MCF 10A (cell line): Measurements from ENCODE around the gene XKR7. TPM values are rescaled to one million over a fixed set of nuclear protein-coding genes. Genes with fewer than 3 reads are reported as not detected.
"Not testable (repeated sequence)": the region's sequence is repeated elsewhere in the genome, so short reads cannot be mapped to it uniquely, and the experiment has no call there.

ENCODE experiments used
- BruUV-seq: library from RNA; stranded (reverse); fragments of 400-500 nt; replicated peaks from 2 replicates; lab custom pipeline; 2021; lab: Mats Ljungman, UMichigan
- CTCF ChIA-PET: fragments of 300-600 bp; sonication (Branson Sonifier 250); formaldehyde crosslinking; extraction: SDS; loops from one replicate; lab custom pipeline; 2021; ENCODE audit warnings: antibody characterized with exemption, inconsistent platforms; lab: Yijun Ruan, JAX
- POLR2A ChIA-PET: fragments of 300-600, 350-650 bp; sonication (Branson Sonifier 250); formaldehyde crosslinking; extraction: SDS; loops from one replicate; lab custom pipeline; 2020; ENCODE audit warnings: antibody characterized with exemption, inconsistent platforms; lab: Yijun Ruan, JAX
- DNase-seq: peaks from one replicate; pipeline ENCODE4 v3.0.0-alpha.2; 2018; ENCODE audit not compliant: unreplicated experiment
- H3K27ac Mint-ChIP-seq: one replicate; pipeline ENCODE4 v1.8.0; 2022; ENCODE audit warnings: mild to moderate bottlenecking, low read depth, mixed read lengths; ENCODE audit not compliant: unreplicated experiment
- H3K27me3 Mint-ChIP-seq: one replicate; pipeline ENCODE4 v1.8.0; 2022; ENCODE audit warnings: mixed read lengths; ENCODE audit not compliant: insufficient read depth, unreplicated experiment
- H3K36me3 Mint-ChIP-seq: one replicate; pipeline ENCODE4 v1.8.0; 2022; ENCODE audit warnings: mild to moderate bottlenecking, moderate library complexity, mixed read lengths; ENCODE audit not compliant: insufficient read depth, unreplicated experiment
- H3K4me1 Mint-ChIP-seq: one replicate; pipeline ENCODE4 v1.8.0; 2022; ENCODE audit warnings: mixed read lengths; ENCODE audit not compliant: insufficient read depth, unreplicated experiment
- H3K4me3 Mint-ChIP-seq: one replicate; pipeline ENCODE4 v1.8.0; 2022; ENCODE audit warnings: mild to moderate bottlenecking, moderate library complexity, mixed read lengths; ENCODE audit not compliant: unreplicated experiment
- H3K9me3 Mint-ChIP-seq: one replicate; pipeline ENCODE4 v1.8.0; 2022; ENCODE audit warnings: mixed read lengths; ENCODE audit not compliant: unreplicated experiment
- intact Hi-C: fragments of 100-400 bp; cut with micrococcal nuclease; formaldehyde crosslinking; loops from 2 replicates; pipeline ENCODE4 v1.14.1; 2022
- total RNA-seq: library from RNA; stranded (reverse); gene quantifications from 2 replicates; pipeline ENCODE4 v1.2.3, GENCODE V29; 2022
- TF ChIP-seq, protein P1 (sequence below): fragments of 200-600 bp; IDR thresholded peaks from one replicate; pipeline ENCODE4 v1.8.0; 2022; ENCODE audit warnings: antibody characterized with exemption, mild to moderate bottlenecking; ENCODE audit not compliant: unreplicated experiment

The XKR7 gene
- total RNA-seq, 1 experiment from 2014 or later: not detected

DNA sequence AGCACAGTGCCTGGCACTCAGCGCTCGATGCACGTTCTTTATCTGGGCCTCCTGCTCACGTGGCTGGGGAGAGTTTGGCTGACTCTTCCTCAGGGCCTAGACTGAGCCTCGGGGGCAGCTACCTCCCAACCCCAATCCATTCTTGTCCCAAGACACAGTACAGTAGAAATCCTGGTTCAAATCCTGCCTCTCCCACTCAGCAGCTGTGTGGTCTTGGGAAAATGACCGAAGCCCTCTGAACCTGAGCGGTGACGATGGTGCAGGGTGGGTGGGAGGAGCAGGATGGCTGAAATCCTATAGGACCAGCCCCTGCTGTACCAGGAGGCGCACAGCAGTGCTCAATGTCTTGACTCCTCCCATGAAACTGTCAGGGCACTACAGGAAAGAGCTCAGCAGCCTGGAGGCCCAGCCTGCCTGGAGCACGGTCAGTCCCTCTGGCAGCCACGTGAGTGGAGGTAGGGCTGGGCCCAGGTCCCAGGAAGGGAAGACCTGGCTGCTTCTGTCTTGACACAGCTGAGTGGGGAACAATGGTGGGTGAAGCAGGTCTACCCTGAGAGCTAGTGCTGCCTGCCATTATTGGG, 47.6 kb upstream of the XKR7 start:
- H3K4me1 Mint-ChIP-seq: peaks cover 6% of the 10 kb centered on the region
- H3K4me3 Mint-ChIP-seq: no peak overlapping the region
- TF ChIP-seq, protein P1, sequence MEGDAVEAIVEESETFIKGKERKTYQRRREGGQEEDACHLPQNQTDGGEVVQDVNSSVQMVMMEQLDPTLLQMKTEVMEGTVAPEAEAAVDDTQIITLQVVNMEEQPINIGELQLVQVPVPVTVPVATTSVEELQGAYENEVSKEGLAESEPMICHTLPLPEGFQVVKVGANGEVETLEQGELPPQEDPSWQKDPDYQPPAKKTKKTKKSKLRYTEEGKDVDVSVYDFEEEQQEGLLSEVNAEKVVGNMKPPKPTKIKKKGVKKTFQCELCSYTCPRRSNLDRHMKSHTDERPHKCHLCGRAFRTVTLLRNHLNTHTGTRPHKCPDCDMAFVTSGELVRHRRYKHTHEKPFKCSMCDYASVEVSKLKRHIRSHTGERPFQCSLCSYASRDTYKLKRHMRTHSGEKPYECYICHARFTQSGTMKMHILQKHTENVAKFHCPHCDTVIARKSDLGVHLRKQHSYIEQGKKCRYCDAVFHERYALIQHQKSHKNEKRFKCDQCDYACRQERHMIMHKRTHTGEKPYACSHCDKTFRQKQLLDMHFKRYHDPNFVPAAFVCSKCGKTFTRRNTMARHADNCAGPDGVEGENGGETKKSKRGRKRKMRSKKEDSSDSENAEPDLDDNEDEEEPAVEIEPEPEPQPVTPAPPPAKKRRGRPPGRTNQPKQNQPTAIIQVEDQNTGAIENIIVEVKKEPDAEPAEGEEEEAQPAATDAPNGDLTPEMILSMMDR: no peak
- ChIA-PET CTCF (interaction anchor here (0.5 to 0.8 kb wide), 2 partner anchors 45 to 287 kb away, joined by 3 read pairs; no protein-coding TSS in a partner anchor), POLR2A (interaction anchor here (0.5 to 1.1 kb wide), 2 partner anchors 10 to 13 kb away, joined by 3 to 5 read pairs; no protein-coding TSS in a partner anchor)
- BruUV-seq: no TSS peak
- DNase-seq: no peak
- H3K27me3 Mint-ChIP-seq: peaks cover 55% of the 10 kb centered on the region
- intact Hi-C loops: no loop called here
- no peak overlapping the region for H3K27ac Mint-ChIP-seq
- H3K36me3 Mint-ChIP-seq: no peaks in the 10 kb centered on the region
- H3K9me3 Mint-ChIP-seq: no peaks in the 10 kb centered on the region

DNA sequence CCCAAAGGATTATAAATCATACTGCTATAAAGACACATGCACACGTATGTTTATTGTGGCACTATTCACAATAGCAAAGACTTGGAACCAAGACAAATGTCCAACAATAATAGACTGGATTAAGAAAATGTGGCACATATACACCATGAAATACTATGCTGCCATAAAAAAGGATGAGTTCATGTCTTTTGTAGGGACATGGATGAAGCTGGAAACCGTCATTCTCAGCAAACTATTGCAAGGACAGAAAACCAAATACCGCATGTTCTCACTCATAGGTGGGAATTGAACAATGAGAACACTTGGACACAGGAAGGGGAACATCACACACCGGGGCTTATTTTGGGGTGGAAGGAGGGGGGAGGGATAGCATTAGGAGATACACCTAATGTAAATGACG, 46.5 kb upstream of the XKR7 start:
- H3K4me1 Mint-ChIP-seq: not testable (repeated sequence)
- CTCF ChIA-PET: interaction anchor here (3.5 kb wide), 1 partner anchor 69 kb away, joined by 24 read pairs; no protein-coding TSS in a partner anchor

DNA sequence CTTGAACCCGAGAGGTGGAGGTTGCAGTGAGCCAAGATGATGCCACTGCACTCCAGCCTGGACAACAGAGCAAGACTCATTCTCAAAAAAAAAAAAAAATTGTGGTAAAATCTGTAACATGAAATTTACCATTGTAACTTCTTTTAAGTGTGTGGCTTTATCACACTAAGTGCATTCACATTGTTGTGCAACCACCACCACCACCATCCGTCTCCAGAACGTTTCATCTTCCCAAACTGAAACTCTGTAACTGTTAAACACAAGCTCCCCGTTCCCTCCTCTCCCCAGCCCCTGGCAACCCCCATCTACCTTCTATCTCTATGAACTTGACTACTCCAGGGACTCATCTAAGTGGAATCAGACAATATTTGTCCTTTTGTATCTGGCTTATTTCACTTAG, 45.8 kb upstream of the XKR7 start:
- intact Hi-C loops: no loop called here
- POLR2A ChIA-PET: no interaction called here
- Mint-ChIP-seq H3K9me3 (no peaks in the 10 kb centered on the region), H3K27ac (no peak overlapping the region), H3K4me3 (no peak overlapping the region), H3K4me1 (peaks cover 6% of the 10 kb centered on the region), H3K27me3 (peaks cover 63% of the 10 kb centered on the region), H3K36me3 (no peaks in the 10 kb centered on the region)
- no TSS peak for BruUV-seq
- CTCF ChIA-PET: interaction anchor here (0.8 to 3.5 kb wide), 2 partner anchors 70 to 75 kb away, joined by 4 to 24 read pairs; no protein-coding TSS in a partner anchor
- TF ChIP-seq, protein P1: no peak
- no peak for DNase-seq

More for the DNA sequence above, 46.5 kb upstream of the XKR7 start:
- POLR2A ChIA-PET, H3K9me3 Mint-ChIP-seq, BruUV-seq, H3K27ac Mint-ChIP-seq, H3K4me3 Mint-ChIP-seq, intact Hi-C loops, H3K36me3 Mint-ChIP-seq, DNase-seq: not testable (repeated sequence)
- H3K27me3 Mint-ChIP-seq: peaks cover 64% of the 10 kb centered on the region

DNA sequence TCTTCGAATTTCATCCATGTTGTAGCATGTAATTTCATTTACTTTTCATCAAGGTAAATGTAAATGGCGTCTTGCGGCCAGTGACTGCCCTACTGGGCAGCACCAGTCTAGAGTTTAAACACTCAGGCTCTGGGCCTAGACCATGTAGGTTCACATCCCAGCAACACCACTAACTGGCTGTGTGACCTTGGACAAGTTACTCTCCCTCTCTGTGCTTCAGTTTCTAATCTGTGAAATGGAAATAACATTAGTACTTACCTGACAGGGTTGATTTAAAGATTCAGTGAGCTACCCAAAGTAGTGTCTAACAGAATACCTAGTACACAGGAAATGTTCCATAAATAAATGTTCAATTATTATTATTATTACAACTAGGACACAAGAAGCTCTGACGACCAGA, 45.4 kb upstream of the XKR7 start:
- no peak for DNase-seq
- Mint-ChIP-seq H3K4me1 (peaks cover 6% of the 10 kb centered on the region), H3K36me3 (no peaks in the 10 kb centered on the region), H3K27me3 (peaks cover 59% of the 10 kb centered on the region), H3K27ac (no peak overlapping the region), H3K9me3 (no peaks in the 10 kb centered on the region), H3K4me3 (no peak overlapping the region)
- TF ChIP-seq, protein P1: no peak
- CTCF ChIA-PET: interaction anchor here (0.5 to 3.5 kb wide), 3 partner anchors 10 to 76 kb away, joined by 3 to 24 read pairs (median 4); no protein-coding TSS in a partner anchor
- POLR2A ChIA-PET: no interaction called here
- no TSS peak for BruUV-seq
- intact Hi-C loops: no loop called here
